HG02884 (cell line): ENCODE measurements around the gene CTXN1.
"Not testable (repeated sequence)": the region's sequence is repeated elsewhere in the genome, so short reads cannot be mapped to it uniquely, and the experiment has no call there.

Experiments
- ATAC-seq: cut with Tn5 transposase; IDR thresholded peaks from one replicate; pipeline ENCODE4 v1.9.1; 2021; ENCODE audit warnings: mild to moderate bottlenecking, moderate library complexity; ENCODE audit not compliant: unreplicated experiment

CTXN1 gene

GRCh38 chr19:7926021-7926726 lies at the start of gene CTXN1:
Gene CTXN1, minus strand, starts transcription at chr19:7926135. Its CDS starts 597 bp downstream, at chr19:7925538.
- ATAC-seq = no peak

- ATAC-seq = no peak
These were observed 49.1 kb upstream of the CTXN1 start for GRCh38 chr19:7975037-7975436.

GRCh38 chr19:7973883-7974282 lies 47.9 kb upstream of the CTXN1 start:
- no peak for ATAC-seq

GRCh38 chr19:7971553-7972520 lies 45.9 kb upstream of the CTXN1 start:
- no peak for ATAC-seq

- ATAC-seq = no peak
These were observed 44.9 kb upstream of the CTXN1 start for GRCh38 chr19:7970716-7971448.

GRCh38 chr19:7969555-7969939 lies 43.6 kb upstream of the CTXN1 start:
- ATAC-seq = no peak

- ATAC-seq = no peak
These were observed 43.0 kb upstream of the CTXN1 start for GRCh38 chr19:7968796-7969554.

- ATAC-seq = no peak
These were observed 42.3 kb upstream of the CTXN1 start for GRCh38 chr19:7968008-7968795.

- no peak for ATAC-seq
These were observed 40.2 kb upstream of the CTXN1 start for GRCh38 chr19:7965921-7966665.

GRCh38 chr19:7965259-7965841 lies 39.4 kb upstream of the CTXN1 start:
- ATAC-seq = no peak

GRCh38 chr19:7963566-7963965 lies 37.6 kb upstream of the CTXN1 start:
- no peak for ATAC-seq

- ATAC-seq = no peak
These were observed 36.8 kb upstream of the CTXN1 start for GRCh38 chr19:7962644-7963268.

GRCh38 chr19:7961920-7962626 lies 36.1 kb upstream of the CTXN1 start:
- no peak for ATAC-seq

GRCh38 chr19:7961082-7961481 lies 35.1 kb upstream of the CTXN1 start:
- ATAC-seq = not testable (repeated sequence)

GRCh38 chr19:7959211-7959610 lies 33.3 kb upstream of the CTXN1 start:
- ATAC-seq = no peak

GRCh38 chr19:7955696-7956095 lies 29.8 kb upstream of the CTXN1 start:
- no peak for ATAC-seq

GRCh38 chr19:7953576-7953975 lies 27.6 kb upstream of the CTXN1 start:
- no peak for ATAC-seq

- ATAC-seq = no peak
These were observed 27.1 kb upstream of the CTXN1 start for GRCh38 chr19:7953060-7953459.
